Activated naive CD8-positive, alpha-beta T cell treated with anti-CD3 and anti-CD28 coated beads for 36 hours (primary cell): ENCODE measurements around the gene RBM19. TPM values are rescaled to one million over a fixed set of nuclear protein-coding genes. Genes with fewer than 3 reads are reported as not detected.
A peak's percentile ranks its signal among the peaks of the same experiment; 100 is the strongest.

Experiments
- DNase-seq: peaks from one replicate; pipeline ENCODE4 v3.0.0; 2021
- H3K27ac Mint-ChIP-seq: one replicate; pipeline ENCODE4 v1.8.0; 2022; ENCODE audit warnings: mild to moderate bottlenecking, moderate library complexity, mixed read lengths
- H3K27me3 Mint-ChIP-seq: one replicate; pipeline ENCODE4 v1.8.0; 2022; ENCODE audit warnings: mild to moderate bottlenecking, mixed read lengths
- H3K36me3 Mint-ChIP-seq: one replicate; pipeline ENCODE4 v1.8.0; 2021; ENCODE audit warnings: mild to moderate bottlenecking, mixed read lengths
- H3K4me1 Mint-ChIP-seq: one replicate; pipeline ENCODE4 v1.8.0; 2021; ENCODE audit warnings: mixed read lengths
- H3K4me3 Mint-ChIP-seq: one replicate; pipeline ENCODE4 v1.8.0; 2022; ENCODE audit warnings: mild to moderate bottlenecking, moderate library complexity, mixed read lengths
- H3K9me3 Mint-ChIP-seq: one replicate; pipeline ENCODE4 v1.8.0; 2022; ENCODE audit warnings: mixed read lengths
- total RNA-seq, 2 experiments: library from RNA; stranded (reverse); gene quantifications; one replicate each; pipeline ENCODE4 v1.2.3, GENCODE V29; 2021

Gene RBM19
- total RNA-seq, 2 experiments from 2014 or later = 86.9 to 89.8 TPM

- Mint-ChIP-seq H3K36me3 (peaks cover 7% of the 10 kb centered on the region), H3K27me3 (no peaks in the 10 kb centered on the region), H3K9me3 (no peaks in the 10 kb centered on the region), H3K4me1 (peaks cover 2% of the 10 kb centered on the region), H3K4me3 (no peak overlapping the region), H3K27ac (no peak overlapping the region)
- DNase-seq = no peak
Measured at GRCh38 chr12:113829212-113829611, 136.9 kb downstream of the RBM19 start.

- Mint-ChIP-seq H3K9me3 (no peaks in the 10 kb centered on the region), H3K4me3 (no peak overlapping the region), H3K4me1 (peaks cover 2% of the 10 kb centered on the region), H3K36me3 (peaks cover 4% of the 10 kb centered on the region), H3K27me3 (no peaks in the 10 kb centered on the region), H3K27ac (no peak overlapping the region)
- no peak for DNase-seq
Measured at GRCh38 chr12:113827539-113828114, 138.5 kb downstream of the RBM19 start.

GRCh38 chr12:113826805-113827538 is 139.2 kb downstream of the RBM19 start:
- no peak overlapping the region for H3K4me3 Mint-ChIP-seq
- H3K4me1 Mint-ChIP-seq = peaks cover 2% of the 10 kb centered on the region
- H3K9me3 Mint-ChIP-seq = no peaks in the 10 kb centered on the region
- no peaks in the 10 kb centered on the region for H3K27me3 Mint-ChIP-seq
- H3K27ac Mint-ChIP-seq = no peak overlapping the region
- no peak for DNase-seq
- H3K36me3 Mint-ChIP-seq = peaks cover 4% of the 10 kb centered on the region

GRCh38 chr12:113825705-113826104 is 140.4 kb downstream of the RBM19 start:
- Mint-ChIP-seq H3K27ac (no peak overlapping the region), H3K36me3 (peaks cover 4% of the 10 kb centered on the region), H3K9me3 (no peaks in the 10 kb centered on the region)

GRCh38 chr12:113823816-113824215 is 142.3 kb downstream of the RBM19 start:
- H3K4me1 Mint-ChIP-seq = no peaks in the 10 kb centered on the region
- no peak for DNase-seq
- H3K27me3 Mint-ChIP-seq = no peaks in the 10 kb centered on the region
- H3K36me3 Mint-ChIP-seq = peaks cover 5% of the 10 kb centered on the region
- no peak overlapping the region for H3K27ac Mint-ChIP-seq
- H3K4me3 Mint-ChIP-seq = no peak overlapping the region
- H3K9me3 Mint-ChIP-seq = no peaks in the 10 kb centered on the region

More at GRCh38 chr12:113825705-113826104, 140.4 kb downstream of the RBM19 start:
- Mint-ChIP-seq H3K4me1 (no peaks in the 10 kb centered on the region), H3K4me3 (no peak overlapping the region), H3K27me3 (no peaks in the 10 kb centered on the region)
- no peak for DNase-seq

GRCh38 chr12:113823016-113823415 is 143.1 kb downstream of the RBM19 start:
- H3K36me3 Mint-ChIP-seq = peaks cover 7% of the 10 kb centered on the region
- H3K27me3 Mint-ChIP-seq = no peaks in the 10 kb centered on the region
- no peak overlapping the region for H3K4me3 Mint-ChIP-seq
- H3K9me3 Mint-ChIP-seq = no peaks in the 10 kb centered on the region
- H3K4me1 Mint-ChIP-seq = no peaks in the 10 kb centered on the region
- peak overlapping the region; percentile 59 for H3K27ac Mint-ChIP-seq
- no peak for DNase-seq

- Mint-ChIP-seq H3K27ac (no peak overlapping the region), H3K4me3 (no peak overlapping the region), H3K9me3 (no peaks in the 10 kb centered on the region)
Measured at GRCh38 chr12:113820842-113821241, 145.3 kb downstream of the RBM19 start.

GRCh38 chr12:113820309-113820708 is 145.8 kb downstream of the RBM19 start:
- Mint-ChIP-seq H3K27ac (no peak overlapping the region), H3K27me3 (no peaks in the 10 kb centered on the region), H3K36me3 (peaks cover 23% of the 10 kb centered on the region), H3K4me1 (no peaks in the 10 kb centered on the region), H3K4me3 (no peak overlapping the region), H3K9me3 (no peaks in the 10 kb centered on the region)
- DNase-seq = no peak

More at GRCh38 chr12:113820842-113821241, 145.3 kb downstream of the RBM19 start:
- no peak for DNase-seq
- Mint-ChIP-seq H3K4me1 (no peaks in the 10 kb centered on the region), H3K36me3 (peaks cover 18% of the 10 kb centered on the region), H3K27me3 (no peaks in the 10 kb centered on the region)

- peaks cover 30% of the 10 kb centered on the region for H3K36me3 Mint-ChIP-seq
- H3K9me3 Mint-ChIP-seq = no peaks in the 10 kb centered on the region
- H3K27me3 Mint-ChIP-seq = no peaks in the 10 kb centered on the region
- H3K27ac Mint-ChIP-seq = no peak overlapping the region
- no peak overlapping the region for H3K4me3 Mint-ChIP-seq
- no peaks in the 10 kb centered on the region for H3K4me1 Mint-ChIP-seq
- no peak for DNase-seq
Measured at GRCh38 chr12:113819495-113819894, 146.6 kb downstream of the RBM19 start.

GRCh38 chr12:113818833-113819232 is 147.3 kb downstream of the RBM19 start:
- no peak overlapping the region for H3K27ac Mint-ChIP-seq
- no peaks in the 10 kb centered on the region for H3K9me3 Mint-ChIP-seq
- DNase-seq = no peak
- H3K4me3 Mint-ChIP-seq = no peak overlapping the region
- H3K27me3 Mint-ChIP-seq = no peaks in the 10 kb centered on the region
- H3K36me3 Mint-ChIP-seq = peaks cover 30% of the 10 kb centered on the region
- no peaks in the 10 kb centered on the region for H3K4me1 Mint-ChIP-seq

- Mint-ChIP-seq H3K9me3 (no peaks in the 10 kb centered on the region), H3K4me1 (no peaks in the 10 kb centered on the region), H3K4me3 (no peak overlapping the region), H3K27me3 (no peaks in the 10 kb centered on the region), H3K27ac (no peak overlapping the region), H3K36me3 (peaks cover 29% of the 10 kb centered on the region)
- DNase-seq = no peak
Measured at GRCh38 chr12:113818283-113818682, 147.8 kb downstream of the RBM19 start.

- H3K9me3 Mint-ChIP-seq = peaks cover 5% of the 10 kb centered on the region
- no peaks in the 10 kb centered on the region for H3K27me3 Mint-ChIP-seq
- H3K36me3 Mint-ChIP-seq = peaks cover 42% of the 10 kb centered on the region
- H3K4me3 Mint-ChIP-seq = no peak overlapping the region
- no peak for DNase-seq
- no peaks in the 10 kb centered on the region for H3K4me1 Mint-ChIP-seq
- H3K27ac Mint-ChIP-seq = no peak overlapping the region
Measured at GRCh38 chr12:113816866-113817265, 149.3 kb downstream of the RBM19 start.

GRCh38 chr12:113815031-113815430 is 151.1 kb downstream of the RBM19 start:
- Mint-ChIP-seq H3K27ac (no peak overlapping the region), H3K9me3 (peaks cover 5% of the 10 kb centered on the region), H3K36me3 (peaks cover 50% of the 10 kb centered on the region), H3K4me3 (peak overlapping the region; percentile 50), H3K27me3 (no peaks in the 10 kb centered on the region), H3K4me1 (no peaks in the 10 kb centered on the region)
- no peak for DNase-seq

GRCh38 chr12:113813229-113813541 is 152.9 kb downstream of the RBM19 start:
- peaks cover 60% of the 10 kb centered on the region for H3K36me3 Mint-ChIP-seq
- DNase-seq = no peak
- H3K4me1 Mint-ChIP-seq = no peaks in the 10 kb centered on the region
- H3K27ac Mint-ChIP-seq = no peak overlapping the region
- H3K4me3 Mint-ChIP-seq = no peak overlapping the region
- peaks cover 7% of the 10 kb centered on the region for H3K9me3 Mint-ChIP-seq
- no peaks in the 10 kb centered on the region for H3K27me3 Mint-ChIP-seq

- Mint-ChIP-seq H3K4me3 (no peak overlapping the region), H3K4me1 (no peaks in the 10 kb centered on the region), H3K27ac (no peak overlapping the region), H3K36me3 (peaks cover 64% of the 10 kb centered on the region), H3K9me3 (peaks cover 7% of the 10 kb centered on the region), H3K27me3 (no peaks in the 10 kb centered on the region)
- no peak for DNase-seq
Measured at GRCh38 chr12:113812411-113813228, 153.5 kb downstream of the RBM19 start.
